DOHH2 (cell line): ENCODE data around the gene MRTFA.

Experiments
- EZH2phosphoT487 ChIP-seq: fragments of 200-600 bp; sonication (generic); IDR thresholded peaks from 2 replicates; pipeline ENCODE4 v1.6.1; 2017; ENCODE audit warnings: borderline replicate concordance, mild to moderate bottlenecking, antibody characterized with exemption, low read length, moderate library complexity, mixed read lengths
- TF ChIP-seq, protein P1 (sequence below): fragments of 200-600 bp; sonication (generic); IDR thresholded peaks from one replicate; pipeline ENCODE4 v1.5.1; 2014; ENCODE audit warnings: antibody characterized with exemption, mild to moderate bottlenecking, low read depth, low read length; ENCODE audit not compliant: poor library complexity, severe bottlenecking

DNA sequence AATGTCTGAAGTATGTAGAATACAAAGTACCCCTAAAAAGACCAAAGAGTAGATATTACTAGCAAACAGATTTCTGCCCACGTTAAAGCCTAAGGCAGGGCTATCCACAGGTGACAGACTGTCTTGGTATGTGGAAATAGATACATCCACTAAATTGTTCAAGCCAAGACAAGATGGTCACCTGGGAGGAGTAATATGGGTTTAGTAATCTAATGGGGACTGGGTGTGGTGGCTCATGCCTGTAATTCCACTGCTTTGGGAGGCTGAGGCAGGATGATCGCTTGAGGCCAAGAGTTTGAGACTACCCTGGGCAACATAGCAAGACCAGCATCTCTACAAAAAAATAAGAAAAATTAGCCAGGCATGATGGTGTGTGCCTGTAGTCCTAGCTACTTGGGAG is 258.6 kb downstream of the MRTFA start:
- TF ChIP-seq, protein P1, sequence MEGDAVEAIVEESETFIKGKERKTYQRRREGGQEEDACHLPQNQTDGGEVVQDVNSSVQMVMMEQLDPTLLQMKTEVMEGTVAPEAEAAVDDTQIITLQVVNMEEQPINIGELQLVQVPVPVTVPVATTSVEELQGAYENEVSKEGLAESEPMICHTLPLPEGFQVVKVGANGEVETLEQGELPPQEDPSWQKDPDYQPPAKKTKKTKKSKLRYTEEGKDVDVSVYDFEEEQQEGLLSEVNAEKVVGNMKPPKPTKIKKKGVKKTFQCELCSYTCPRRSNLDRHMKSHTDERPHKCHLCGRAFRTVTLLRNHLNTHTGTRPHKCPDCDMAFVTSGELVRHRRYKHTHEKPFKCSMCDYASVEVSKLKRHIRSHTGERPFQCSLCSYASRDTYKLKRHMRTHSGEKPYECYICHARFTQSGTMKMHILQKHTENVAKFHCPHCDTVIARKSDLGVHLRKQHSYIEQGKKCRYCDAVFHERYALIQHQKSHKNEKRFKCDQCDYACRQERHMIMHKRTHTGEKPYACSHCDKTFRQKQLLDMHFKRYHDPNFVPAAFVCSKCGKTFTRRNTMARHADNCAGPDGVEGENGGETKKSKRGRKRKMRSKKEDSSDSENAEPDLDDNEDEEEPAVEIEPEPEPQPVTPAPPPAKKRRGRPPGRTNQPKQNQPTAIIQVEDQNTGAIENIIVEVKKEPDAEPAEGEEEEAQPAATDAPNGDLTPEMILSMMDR, result no peak
- no peak for TF ChIP-seq EZH2phosphoT487
